ENCODE data around the gene CALM1. TPM values are rescaled to one million over a fixed set of nuclear protein-coding genes. Genes with fewer than 3 reads are reported as not detected.

The CALM1 gene
- total RNA-seq, 4 donors from 2014 or later: 425 to 902 (median 829) TPM

- Histone ChIP-seq H3K9me3 (no peaks in the 10 kb centered on the region), H3K4me1 (peaks cover 0 to 26% (median 14%) of the 10 kb centered on the region in 3 donors), H3K27me3 (no peaks in the 10 kb centered on the region), H3K4me3 (no peak overlapping the region), H3K36me3 (no peaks in the 10 kb centered on the region), H3K27ac (no peak overlapping the region)
- TF ChIP-seq, protein P1, sequence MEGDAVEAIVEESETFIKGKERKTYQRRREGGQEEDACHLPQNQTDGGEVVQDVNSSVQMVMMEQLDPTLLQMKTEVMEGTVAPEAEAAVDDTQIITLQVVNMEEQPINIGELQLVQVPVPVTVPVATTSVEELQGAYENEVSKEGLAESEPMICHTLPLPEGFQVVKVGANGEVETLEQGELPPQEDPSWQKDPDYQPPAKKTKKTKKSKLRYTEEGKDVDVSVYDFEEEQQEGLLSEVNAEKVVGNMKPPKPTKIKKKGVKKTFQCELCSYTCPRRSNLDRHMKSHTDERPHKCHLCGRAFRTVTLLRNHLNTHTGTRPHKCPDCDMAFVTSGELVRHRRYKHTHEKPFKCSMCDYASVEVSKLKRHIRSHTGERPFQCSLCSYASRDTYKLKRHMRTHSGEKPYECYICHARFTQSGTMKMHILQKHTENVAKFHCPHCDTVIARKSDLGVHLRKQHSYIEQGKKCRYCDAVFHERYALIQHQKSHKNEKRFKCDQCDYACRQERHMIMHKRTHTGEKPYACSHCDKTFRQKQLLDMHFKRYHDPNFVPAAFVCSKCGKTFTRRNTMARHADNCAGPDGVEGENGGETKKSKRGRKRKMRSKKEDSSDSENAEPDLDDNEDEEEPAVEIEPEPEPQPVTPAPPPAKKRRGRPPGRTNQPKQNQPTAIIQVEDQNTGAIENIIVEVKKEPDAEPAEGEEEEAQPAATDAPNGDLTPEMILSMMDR (IDR thresholded peaks at IDR 0.05): no peak
- TF ChIP-seq EP300 (IDR thresholded peaks at IDR 0.05): no peak
- TF ChIP-seq POLR2AphosphoS5 (IDR thresholded peaks at IDR 0.05): no peak
- no peak for TF ChIP-seq POLR2A (IDR thresholded peaks at IDR 0.05)
- ATAC-seq: no peak
- 100% methylated on average over 2 of the region's 13 CpGs; no CpG with 5 or more reads in 1 of the 2 donors for WGBS, 2 donors (ENCODE audit: low coverage in 1 of 2)
These were observed 26.3 kb downstream of the CALM1 start for GRCh38 chr14:90423166-90423565.

DNA sequence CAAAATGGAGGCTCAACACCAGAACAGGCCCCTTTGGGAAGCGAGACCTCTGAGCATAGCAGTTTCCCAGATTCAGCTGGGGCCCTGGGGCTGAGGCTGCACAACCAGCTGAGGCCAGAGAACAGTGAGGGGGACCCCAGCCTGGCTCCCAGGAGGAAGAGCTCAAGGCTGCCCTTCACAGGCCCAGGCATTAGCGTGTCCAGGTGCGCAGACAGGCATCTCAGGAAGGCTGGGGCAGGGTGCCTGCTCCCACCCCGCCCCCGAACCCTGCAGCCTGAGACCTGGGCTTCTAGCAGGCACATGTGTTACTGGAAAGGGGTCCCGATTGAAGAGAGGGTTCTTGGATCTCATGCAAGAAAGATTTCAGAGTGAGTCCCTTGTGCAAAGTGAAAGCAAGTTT lies 27.2 kb downstream of the CALM1 start:
- H3K4me1 ChIP-seq: peaks cover 0 to 18% (median 9%) of the 10 kb centered on the region in 3 donors
- no peak overlapping the region for H3K27ac ChIP-seq
- no peak for ATAC-seq
- no peak overlapping the region for H3K4me3 ChIP-seq
- H3K9me3 ChIP-seq: no peaks in the 10 kb centered on the region
- H3K27me3 ChIP-seq: no peaks in the 10 kb centered on the region
- 92% methylated on average over 2 of the region's 6 CpGs; no CpG with 5 or more reads in 1 of the 2 donors for WGBS, 2 donors (ENCODE audit: low coverage in 1 of 2)
- no peaks in the 10 kb centered on the region for H3K36me3 ChIP-seq
- TF ChIP-seq, protein P1 (IDR thresholded peaks at IDR 0.05): no peak
- TF ChIP-seq POLR2AphosphoS5 (IDR thresholded peaks at IDR 0.05) (no peak), POLR2A (IDR thresholded peaks at IDR 0.05) (no peak), EP300 (IDR thresholded peaks at IDR 0.05) (no peak)

DNA sequence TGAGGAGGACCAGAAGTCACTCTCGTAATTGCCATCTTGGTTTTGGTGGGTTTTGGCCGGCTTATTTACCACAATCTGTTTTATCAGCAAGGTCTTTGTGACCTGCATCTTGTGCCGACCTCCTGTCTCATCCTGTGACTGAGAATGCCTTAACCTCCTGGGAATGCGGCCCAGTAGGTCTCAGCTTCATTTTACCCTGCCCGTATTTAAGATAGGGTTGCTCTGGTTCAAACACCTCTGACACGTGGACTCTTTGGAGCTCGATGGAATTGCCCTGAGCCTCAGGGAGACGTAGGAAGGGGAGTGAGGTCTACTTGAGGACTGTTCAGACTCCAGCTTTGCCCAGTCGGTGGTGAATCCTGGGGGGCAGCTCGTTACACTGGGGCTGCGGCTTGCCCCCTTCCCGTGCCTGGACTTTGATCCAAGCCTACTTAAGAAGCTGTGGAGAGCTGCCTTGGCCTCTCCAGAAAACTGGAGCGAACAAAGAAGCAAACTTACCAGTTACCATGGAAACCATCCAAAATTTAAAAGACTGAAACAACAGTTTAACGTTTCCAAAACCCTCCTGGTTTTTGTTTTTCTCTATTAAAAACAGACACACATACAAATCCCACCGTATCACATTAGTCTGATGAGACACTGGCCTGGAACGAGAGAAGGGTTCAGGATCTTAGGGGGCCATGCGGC lies 28.0 kb downstream of the CALM1 start:
- WGBS, 2 donors (ENCODE audit: low coverage in 1 of 2): 76% methylated on average over 7 to 11 of the region's 17 CpGs
- Histone ChIP-seq H3K27me3 (no peaks in the 10 kb centered on the region), H3K9me3 (no peaks in the 10 kb centered on the region), H3K4me1 (peaks cover 0 to 11% (median 3%) of the 10 kb centered on the region in 3 donors), H3K27ac (no peak overlapping the region), H3K36me3 (no peaks in the 10 kb centered on the region), H3K4me3 (no peak overlapping the region)
- TF ChIP-seq POLR2AphosphoS5 (IDR thresholded peaks at IDR 0.05) (no peak), POLR2A (IDR thresholded peaks at IDR 0.05) (no peak), EP300 (IDR thresholded peaks at IDR 0.05) (no peak)
- TF ChIP-seq, protein P1 (IDR thresholded peaks at IDR 0.05): no peak
- no peak for ATAC-seq

DNA sequence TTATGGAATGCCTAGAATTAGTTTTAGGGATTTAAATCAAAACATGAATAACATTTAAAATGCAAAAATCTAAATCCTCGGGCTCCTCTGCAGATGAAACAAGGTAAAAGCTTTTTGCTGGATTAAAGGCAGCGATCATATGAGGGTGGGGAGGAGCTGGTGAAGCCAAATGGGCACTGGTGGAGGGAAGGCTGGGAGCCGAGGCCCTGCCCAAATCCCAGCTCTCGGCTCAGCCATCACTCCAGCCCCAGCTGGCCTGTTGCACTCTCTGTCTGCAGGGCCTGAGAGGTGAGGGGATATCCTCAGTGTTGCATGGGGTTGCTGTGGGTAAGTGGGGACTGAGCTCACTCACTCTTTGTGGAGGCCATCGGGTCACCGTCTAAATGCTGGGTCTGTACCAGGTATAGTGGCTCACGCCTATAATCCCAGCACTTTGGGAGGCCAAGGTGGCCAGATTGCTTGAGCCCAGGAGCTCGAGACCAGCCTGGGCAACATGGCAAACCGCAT lies 28.6 kb downstream of the CALM1 start:
- 60 to 83% methylated on average over 1 to 5 of the region's 9 CpGs for WGBS, 2 donors (ENCODE audit: low coverage in 1 of 2)
- no peaks in the 10 kb centered on the region for H3K9me3 ChIP-seq
- no peak for ATAC-seq
- H3K4me1 ChIP-seq: peaks cover 0 to 10% (median 3%) of the 10 kb centered on the region in 3 donors
- no peaks in the 10 kb centered on the region for H3K36me3 ChIP-seq
- no peaks in the 10 kb centered on the region for H3K27me3 ChIP-seq
- TF ChIP-seq, protein P1 (IDR thresholded peaks at IDR 0.05): no peak
- no peak overlapping the region for H3K27ac ChIP-seq
- H3K4me3 ChIP-seq: no peak overlapping the region

GRCh38 chr14:90426031-90426540 lies 29.3 kb downstream of the CALM1 start:
- H3K27ac ChIP-seq: no peak overlapping the region
- no peaks in the 10 kb centered on the region for H3K27me3 ChIP-seq
- no peak for ATAC-seq
- no peak overlapping the region for H3K4me3 ChIP-seq
- peaks cover 0 to 10% (median 3%) of the 10 kb centered on the region in 3 donors for H3K4me1 ChIP-seq
- no peaks in the 10 kb centered on the region for H3K9me3 ChIP-seq
- 68 to 83% methylated on average over 3 to 6 of the region's 10 CpGs for WGBS, 2 donors (ENCODE audit: low coverage in 1 of 2)
- TF ChIP-seq, protein P1 (IDR thresholded peaks at IDR 0.05): no peak
- TF ChIP-seq POLR2AphosphoS5 (IDR thresholded peaks at IDR 0.05) (no peak), EP300 (IDR thresholded peaks at IDR 0.05) (no peak), POLR2A (IDR thresholded peaks at IDR 0.05) (no peak)
- H3K36me3 ChIP-seq: no peaks in the 10 kb centered on the region
